NCI-H1105 (cell line): ENCODE data around the gene HELT.
"Not testable (repeated sequence)": the region's sequence is repeated elsewhere in the genome, so short reads cannot be mapped to it uniquely, and the experiment has no call there.

Experiments used
- DNase-seq: peaks from one replicate; lab custom pipeline; 2025; lab: John Stamatoyannopoulos, UW

Gene HELT

GRCh38 chr4:185036019-185036418 lies 17.7 kb downstream of the HELT start:
- DNase-seq, result no peak

GRCh38 chr4:185036842-185037241 lies 18.6 kb downstream of the HELT start:
- DNase-seq, result no peak

- DNase-seq, result no peak
Measured at GRCh38 chr4:185039508-185040273, 21.4 kb downstream of the HELT start.

DNA sequence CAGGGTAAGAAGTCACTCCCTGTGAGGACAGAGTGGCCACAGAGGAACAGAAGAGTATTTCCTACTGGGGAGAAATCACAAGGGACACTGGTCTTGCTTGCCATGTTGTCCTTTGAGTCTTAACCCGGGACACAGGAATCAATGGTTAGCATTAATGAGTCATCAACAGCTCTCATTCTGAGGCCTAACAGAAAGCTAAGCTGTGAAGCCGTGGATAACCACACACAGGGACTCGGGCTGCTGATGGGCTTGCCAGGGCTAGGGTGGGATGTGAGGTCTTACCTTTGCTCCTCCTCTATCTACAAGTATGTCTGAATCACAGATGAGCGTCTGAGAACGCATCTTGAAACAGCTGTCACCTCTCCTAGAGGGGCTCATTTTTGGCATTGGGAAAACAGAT lies 22.2 kb downstream of the HELT start:
- no peak for DNase-seq

- not testable (repeated sequence) for DNase-seq
Measured at GRCh38 chr4:185050286-185050685, 32.0 kb downstream of the HELT start.

DNA sequence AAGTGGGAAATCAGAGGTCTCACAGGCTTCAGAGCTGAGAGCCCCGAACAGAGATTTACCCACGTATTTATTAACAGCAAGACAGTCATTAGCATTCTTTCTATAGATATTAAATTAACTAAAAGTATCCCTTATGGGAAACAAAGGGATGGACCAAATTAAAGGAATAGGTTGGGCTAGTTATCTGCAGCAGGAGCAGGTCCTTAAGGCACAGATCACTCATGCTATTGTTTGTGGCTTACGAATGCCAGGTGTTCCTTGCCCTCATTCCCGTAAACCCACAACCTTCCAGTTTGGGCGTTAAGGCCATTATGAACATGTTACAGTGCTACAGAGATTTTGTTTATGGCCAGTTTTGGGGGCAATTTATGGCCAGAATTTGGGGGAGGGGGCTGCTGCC lies 33.0 kb downstream of the HELT start:
- not testable (repeated sequence) for DNase-seq

- no peak for DNase-seq
Measured at GRCh38 chr4:185053746-185054145, 35.5 kb downstream of the HELT start.

DNA sequence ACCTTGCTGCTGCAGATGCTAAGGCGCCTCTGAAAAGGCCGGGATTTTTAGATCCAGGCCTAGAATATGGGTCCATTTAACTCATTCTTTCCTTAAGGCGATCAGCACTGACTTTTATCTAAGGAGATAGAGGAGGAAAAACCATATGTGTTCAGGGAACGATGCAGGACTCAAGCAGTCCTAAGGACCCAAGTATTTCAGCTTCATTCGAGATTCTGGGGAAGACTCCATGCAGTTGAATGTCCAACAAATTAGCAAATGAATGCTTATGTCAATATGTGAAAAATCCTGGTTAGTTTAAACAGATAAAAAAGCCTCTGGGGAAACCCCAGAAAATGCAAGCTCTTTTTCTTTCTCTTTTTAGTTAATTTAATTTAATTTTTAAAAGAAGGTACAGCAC lies 36.0 kb downstream of the HELT start:
- DNase-seq, result no peak

DNA sequence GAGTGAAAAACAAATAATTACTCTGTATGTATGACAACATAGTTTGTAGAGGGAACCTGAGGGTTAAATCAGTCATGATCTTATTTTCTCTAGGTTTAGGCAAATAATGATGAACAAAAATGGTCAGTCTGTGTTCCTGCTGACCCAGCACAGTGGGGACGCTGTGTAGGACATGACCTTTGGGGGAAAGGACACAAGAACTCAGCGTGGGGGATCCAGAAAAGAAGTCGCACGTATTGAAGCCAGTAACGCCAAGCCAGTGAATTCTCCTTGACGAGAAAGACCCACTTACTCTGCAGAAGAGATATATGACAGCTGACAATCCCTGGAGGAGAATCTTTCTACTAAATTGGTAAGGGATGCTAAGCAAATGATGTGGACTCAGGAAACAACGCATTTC lies 36.6 kb downstream of the HELT start:
- no peak for DNase-seq

DNA sequence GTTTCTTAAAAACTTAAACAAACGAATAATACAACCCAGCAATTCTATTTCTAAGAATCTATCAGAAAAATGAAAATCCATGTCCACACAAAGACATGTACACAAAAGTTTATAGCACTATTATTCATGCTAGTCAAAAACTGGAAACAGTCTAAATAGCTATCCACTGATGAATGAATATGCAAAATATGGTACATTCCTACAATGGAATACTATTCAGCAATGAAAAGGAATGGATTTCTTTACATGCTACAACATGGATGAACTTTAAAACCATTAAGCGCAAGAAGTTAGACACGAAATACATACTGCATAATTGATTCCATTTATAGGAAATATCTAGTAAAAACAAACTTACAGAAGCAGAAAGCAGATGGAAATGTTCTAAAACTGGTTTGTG lies 43.3 kb downstream of the HELT start:
- DNase-seq, result no peak

DNA sequence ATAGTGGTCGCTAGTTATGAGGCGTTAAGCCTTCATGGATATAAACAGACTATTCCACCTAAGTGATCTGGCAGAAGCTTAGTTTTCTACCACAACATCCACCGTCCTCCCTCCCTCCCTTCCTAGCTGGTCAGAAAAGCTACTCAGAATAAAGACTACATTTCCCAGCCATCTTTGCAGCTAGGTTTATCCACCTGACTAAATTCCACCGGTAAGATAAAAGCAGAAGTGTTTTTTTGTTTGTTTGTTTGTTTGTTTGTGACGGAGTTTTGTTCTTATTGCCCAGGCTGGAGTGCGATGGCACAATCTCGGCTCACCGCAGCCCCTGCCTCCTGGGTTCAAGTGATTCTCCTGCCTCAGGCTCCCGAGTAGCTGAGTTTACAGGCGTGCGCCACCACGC lies 44.3 kb downstream of the HELT start:
- no peak for DNase-seq

DNA sequence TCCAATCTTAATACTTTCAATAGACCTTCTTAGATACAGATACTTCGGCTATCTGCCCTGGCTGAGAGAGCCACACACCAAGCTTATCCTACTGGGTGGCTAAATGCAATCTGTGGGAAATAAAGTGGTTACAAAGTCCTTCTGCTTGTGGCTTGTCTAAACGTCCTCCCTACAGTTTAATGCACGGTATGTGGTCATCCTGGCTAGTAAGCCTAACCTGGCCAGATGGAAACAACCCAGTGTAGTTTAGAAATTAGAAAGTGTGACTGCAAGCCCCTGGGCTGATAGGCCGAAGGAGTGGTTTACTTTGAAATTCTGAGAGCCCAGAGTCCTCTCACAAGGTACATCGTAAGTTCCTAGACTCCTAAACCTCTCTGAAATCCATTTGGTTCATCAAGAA lies 47.9 kb downstream of the HELT start:
- DNase-seq, result no peak

DNA sequence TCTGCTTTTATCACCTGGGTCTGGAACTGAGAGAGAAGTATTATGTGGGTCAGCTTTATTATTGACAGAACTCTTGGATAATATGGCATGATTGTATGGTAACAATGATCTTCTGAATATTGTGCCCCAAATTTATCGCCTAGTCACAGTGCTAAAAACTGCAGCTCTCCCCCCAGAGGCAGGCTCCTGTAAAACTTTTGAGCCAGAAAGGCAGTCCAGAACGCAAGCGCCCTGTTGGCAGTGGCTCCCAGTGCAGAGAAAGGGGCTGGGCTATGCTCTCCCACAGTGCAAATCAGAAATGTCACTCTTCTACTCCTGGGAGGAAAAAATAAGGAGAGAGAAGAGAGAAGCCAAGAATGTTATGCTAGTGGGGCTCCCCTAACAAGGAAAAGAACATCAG lies 50.5 kb downstream of the HELT start:
- DNase-seq, result no peak
